GM12878 (cell line): ENCODE results near the gene MCM3. TPM values are rescaled to one million over a fixed set of nuclear protein-coding genes. Genes with fewer than 3 reads are reported as not detected.

ENCODE experiments used
- ATF7 ChIP-seq: fragments of 450-650 bp; IDR thresholded peaks from 2 replicates; pipeline ENCODE4 v1.6.1; 2016; ENCODE audit warnings: low read depth, mild to moderate bottlenecking
- CTCF ChIP-seq, 3 experiments: IDR thresholded peaks in 2 of 3; conservative IDR thresholded peaks in 1 of 3; 2 replicates each; pipeline ENCODE4 v1.5.1; 2011; ENCODE audit warnings: low read depth in 3 of 3, low read length in 3 of 3, mild to moderate bottlenecking in 3 of 3, control low read depth in 2 of 3, moderate library complexity in 2 of 3, inconsistent platforms in 1 of 3, mixed read lengths in 1 of 3; ENCODE audit not compliant: control insufficient read depth in 2 of 3, insufficient read depth in 1 of 3; ENCODE audit errors: extremely low read depth in 1 of 3
- DPF2 ChIP-seq: fragments of 450-650 bp; IDR thresholded peaks from 2 replicates; pipeline ENCODE4 v1.6.1; 2017; ENCODE audit warnings: mild to moderate bottlenecking
- EED ChIP-seq: sonication (generic); IDR thresholded peaks from 2 replicates; pipeline ENCODE4 v1.6.1; 2016; ENCODE audit warnings: antibody characterized with exemption, low read depth
- FOXK2 ChIP-seq: fragments of 450-650 bp; IDR thresholded peaks from 2 replicates; pipeline ENCODE4 v1.6.1; 2017; ENCODE audit warnings: mild to moderate bottlenecking, moderate library complexity
- FOXM1 ChIP-seq: IDR thresholded peaks from 2 replicates; pipeline ENCODE4 v1.6.1; 2012; ENCODE audit warnings: low read depth, mild to moderate bottlenecking, inconsistent platforms, low read length, moderate library complexity
- KLF5 ChIP-seq: fragments of 450-650 bp; IDR thresholded peaks from 2 replicates; pipeline ENCODE4 v1.6.1; 2014; ENCODE audit warnings: mild to moderate bottlenecking; ENCODE audit not compliant: partially characterized antibody
- NFIC ChIP-seq: IDR thresholded peaks from 2 replicates; pipeline ENCODE4 v1.6.1; 2012; ENCODE audit warnings: low read depth, mild to moderate bottlenecking, inconsistent platforms, low read length, moderate library complexity
- NFXL1 ChIP-seq: fragments of 450-650 bp; IDR thresholded peaks from 2 replicates; pipeline ENCODE4 v1.6.1; 2017; ENCODE audit warnings: antibody characterized with exemption, mild to moderate bottlenecking, borderline replicate concordance
- NFYB ChIP-seq: IDR thresholded peaks from 2 replicates; pipeline ENCODE4 v1.6.1; 2011; ENCODE audit warnings: low read depth, mild to moderate bottlenecking, low read length, improper control_type of control experiment, moderate library complexity; ENCODE audit not compliant: insufficient read depth
- PKNOX1 ChIP-seq: fragments of 450-650 bp; IDR thresholded peaks from 2 replicates; pipeline ENCODE4 v1.6.1; 2016; ENCODE audit warnings: mild to moderate bottlenecking
- RB1 ChIP-seq: fragments of 450-650 bp; formaldehyde crosslinking; IDR thresholded peaks from 2 replicates; pipeline ENCODE4 v1.6.1; 2017; ENCODE audit warnings: mild to moderate bottlenecking, borderline replicate concordance
- SMARCA5 ChIP-seq: fragments of 450-650 bp; IDR thresholded peaks from 2 replicates; pipeline ENCODE4 v1.6.1; 2017; ENCODE audit warnings: mild to moderate bottlenecking
- SMC3 ChIP-seq: IDR thresholded peaks from 2 replicates; pipeline ENCODE4 v1.6.1; 2011; ENCODE audit warnings: low read length, improper control_type of control experiment, borderline replicate concordance
- SREBF2 ChIP-seq: IDR thresholded peaks from 2 replicates; pipeline ENCODE4 v1.6.1; 2012; ENCODE audit warnings: mild to moderate bottlenecking, low read length
- SRF ChIP-seq, 2 experiments: IDR thresholded peaks; 2 replicates each; pipeline ENCODE4 v1.6.1; 2011; ENCODE audit warnings: low read depth in 2 of 2, low read length in 2 of 2, mild to moderate bottlenecking in 1 of 2, moderate library complexity in 1 of 2
- USF1 ChIP-seq: IDR thresholded peaks from 2 replicates; pipeline ENCODE4 v1.6.1; 2011; ENCODE audit warnings: borderline replicate concordance, low read depth, mild to moderate bottlenecking, moderate library complexity, mixed read lengths, low read length; ENCODE audit not compliant: insufficient read depth; ENCODE audit errors: extremely low read length
- YY1 ChIP-seq: IDR thresholded peaks from 2 replicates; pipeline ENCODE4 v1.6.1; 2011; ENCODE audit warnings: low read depth, mild to moderate bottlenecking, low read length
- ZNF274 ChIP-seq: IDR thresholded peaks from one replicate; pipeline ENCODE4 v1.8.0; 2011; ENCODE audit not compliant: insufficient read length, insufficient read depth
- polyA plus RNA-seq, 11 experiments: library from polyadenylated mRNA; depleted of rRNA in 4 of 11; unstranded in 6 of 11; stranded (reverse) in 5 of 11; fragments of >200 nt; fragmentation: Nextera tagmentation in 4 of 11; fragmentation: Illumina TruSeq in 1 of 11; extraction: Ambion mirVana in 4 of 11; extraction: Trizol in 1 of 11; gene quantifications; 1 replicate in 1 of 11; 2 replicates in 10 of 11; pipeline versions ENCODE4 v1.2.1 to v1.2.3, GENCODE V29; 2011 to 2016; ENCODE audit warnings: inconsistent platforms in 2 of 11, missing spikeins in 2 of 11, low read depth in 1 of 11
- total RNA-seq, 4 experiments: library from RNA; depleted of rRNA in 3 of 4; stranded (reverse); fragments of >200 nt in 3 of 4; fragmentation: Illumina TruSeq in 1 of 4; extraction: Trizol in 1 of 4; gene quantifications; 2 replicates each; pipeline versions ENCODE4 v1.2.1 to v1.2.3, GENCODE V29; 2013 to 2021
- TF ChIP-seq, protein P1 (sequence below): IDR thresholded peaks from 2 replicates; pipeline ENCODE4 v1.6.1; 2012; ENCODE audit warnings: low read length, inconsistent platforms
- TF ChIP-seq, protein P2 (sequence below): IDR thresholded peaks from 2 replicates; pipeline ENCODE4 v1.6.1; 2011; ENCODE audit warnings: mild to moderate bottlenecking, low read depth, low read length, moderate library complexity; ENCODE audit not compliant: insufficient replicate concordance
- TF ChIP-seq, protein P3 (sequence below): fragments of 450-650 bp; IDR thresholded peaks from 2 replicates; pipeline ENCODE4 v1.6.1; 2017; ENCODE audit warnings: low read depth, mild to moderate bottlenecking, moderate library complexity

MCM3 gene
- total and polyA plus RNA-seq, 10 of the 15 experiments (the other 5 are each of a cell fraction or from before 2014, with no cell fraction given), result 74.1 to 265 (median 214) TPM

DNA sequence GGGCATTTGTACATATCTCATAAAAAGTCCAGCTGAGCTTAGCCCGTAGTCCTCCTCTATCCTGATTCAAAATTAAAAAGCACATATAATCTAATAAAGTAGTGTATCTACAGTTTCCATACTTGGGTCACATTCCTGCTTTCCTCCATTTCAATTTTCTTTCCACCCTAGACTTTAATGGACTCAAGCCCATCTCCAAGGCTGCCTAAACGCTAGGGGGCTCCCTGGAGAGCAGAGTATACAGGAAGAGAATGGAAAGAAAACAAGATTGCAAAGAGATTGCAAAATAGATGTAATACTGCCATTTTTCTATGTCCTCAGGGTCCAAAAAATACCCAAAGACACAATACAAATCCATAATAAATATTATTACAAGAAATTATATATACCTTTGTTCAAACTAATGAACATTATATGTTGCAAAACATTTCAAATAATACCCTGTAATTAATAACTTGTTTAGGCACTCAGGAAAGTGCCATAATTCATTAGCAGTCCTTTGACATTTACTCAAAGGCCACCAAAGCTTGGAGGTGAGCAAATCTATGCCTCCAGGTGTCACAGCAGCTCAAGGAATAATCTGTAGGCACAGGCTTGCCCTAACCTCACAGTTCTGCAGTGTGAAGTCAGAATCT lies 2.4 kb upstream of the MCM3 start (continued):
- TF ChIP-seq PKNOX1 (no peak), YY1 (peak; percentile 53; the same call in 1 of the 2 replicates), FOXK2 (no peak; the same call in 1 of the 2 replicates), KLF5 (peak; percentile 53), SMARCA5 (peak; percentile 37; the same call in 1 of the 2 replicates), FOXM1 (peak; percentile 25; the same call in 1 of the 2 replicates), CTCF (IDR thresholded peaks at IDR 0.05 in 2 of 3, conservative IDR thresholded peaks at IDR 0.05 in 1 of 3; ENCODE audit: control insufficient read depth in 2 of 3, extremely low read depth in 1 of 3, insufficient read depth in 1 of 3, low read depth in 3 of 3, low read length in 3 of 3) (peak; percentile 67 to 72 (median 69)), DPF2 (no peak), NFIC (no peak), EED (no peak), RB1 (no peak), SRF (IDR thresholded peaks at IDR 0.05; ENCODE audit: low read depth in 2 of 2, low read length in 2 of 2) (no peak), NFXL1 (no peak), ZNF274 (no peak), ATF7 (0 out of 2 replicates have a peak, but pooled peaks have one; percentile 48), SREBF2 (no peak), NFYB (no peak), USF1 (no peak), SMC3 (peak; percentile 65; the same call in 1 of the 2 replicates)
- TF ChIP-seq, protein P1, sequence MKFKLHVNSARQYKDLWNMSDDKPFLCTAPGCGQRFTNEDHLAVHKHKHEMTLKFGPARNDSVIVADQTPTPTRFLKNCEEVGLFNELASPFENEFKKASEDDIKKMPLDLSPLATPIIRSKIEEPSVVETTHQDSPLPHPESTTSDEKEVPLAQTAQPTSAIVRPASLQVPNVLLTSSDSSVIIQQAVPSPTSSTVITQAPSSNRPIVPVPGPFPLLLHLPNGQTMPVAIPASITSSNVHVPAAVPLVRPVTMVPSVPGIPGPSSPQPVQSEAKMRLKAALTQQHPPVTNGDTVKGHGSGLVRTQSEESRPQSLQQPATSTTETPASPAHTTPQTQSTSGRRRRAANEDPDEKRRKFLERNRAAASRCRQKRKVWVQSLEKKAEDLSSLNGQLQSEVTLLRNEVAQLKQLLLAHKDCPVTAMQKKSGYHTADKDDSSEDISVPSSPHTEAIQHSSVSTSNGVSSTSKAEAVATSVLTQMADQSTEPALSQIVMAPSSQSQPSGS, result 0 out of 2 replicates have a peak, but pooled peaks have one; percentile 27
- TF ChIP-seq, protein P2, sequence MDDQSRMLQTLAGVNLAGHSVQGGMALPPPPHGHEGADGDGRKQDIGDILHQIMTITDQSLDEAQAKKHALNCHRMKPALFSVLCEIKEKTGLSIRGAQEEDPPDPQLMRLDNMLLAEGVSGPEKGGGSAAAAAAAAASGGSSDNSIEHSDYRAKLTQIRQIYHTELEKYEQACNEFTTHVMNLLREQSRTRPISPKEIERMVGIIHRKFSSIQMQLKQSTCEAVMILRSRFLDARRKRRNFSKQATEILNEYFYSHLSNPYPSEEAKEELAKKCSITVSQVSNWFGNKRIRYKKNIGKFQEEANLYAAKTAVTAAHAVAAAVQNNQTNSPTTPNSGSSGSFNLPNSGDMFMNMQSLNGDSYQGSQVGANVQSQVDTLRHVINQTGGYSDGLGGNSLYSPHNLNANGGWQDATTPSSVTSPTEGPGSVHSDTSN, result no peak
- TF ChIP-seq, protein P3, sequence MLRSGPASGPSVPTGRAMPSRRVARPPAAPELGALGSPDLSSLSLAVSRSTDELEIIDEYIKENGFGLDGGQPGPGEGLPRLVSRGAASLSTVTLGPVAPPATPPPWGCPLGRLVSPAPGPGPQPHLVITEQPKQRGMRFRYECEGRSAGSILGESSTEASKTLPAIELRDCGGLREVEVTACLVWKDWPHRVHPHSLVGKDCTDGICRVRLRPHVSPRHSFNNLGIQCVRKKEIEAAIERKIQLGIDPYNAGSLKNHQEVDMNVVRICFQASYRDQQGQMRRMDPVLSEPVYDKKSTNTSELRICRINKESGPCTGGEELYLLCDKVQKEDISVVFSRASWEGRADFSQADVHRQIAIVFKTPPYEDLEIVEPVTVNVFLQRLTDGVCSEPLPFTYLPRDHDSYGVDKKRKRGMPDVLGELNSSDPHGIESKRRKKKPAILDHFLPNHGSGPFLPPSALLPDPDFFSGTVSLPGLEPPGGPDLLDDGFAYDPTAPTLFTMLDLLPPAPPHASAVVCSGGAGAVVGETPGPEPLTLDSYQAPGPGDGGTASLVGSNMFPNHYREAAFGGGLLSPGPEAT, result peak; percentile 62; the same call in 1 of the 2 replicates
